Endothelial cell of umbilical vein (primary cell): ENCODE results near the gene PIK3R6. TPM values are rescaled to one million over a fixed set of nuclear protein-coding genes. Genes with fewer than 3 reads are reported as not detected.

ENCODE experiments used
- BruUV-seq: library from RNA; stranded (reverse); fragments of 400-500 nt; replicated peaks from 2 replicates; lab custom pipeline; 2021; lab: Mats Ljungman, UMichigan
- CTCF ChIA-PET: fragments of 300-600, 350-600 bp; sonication (Branson Sonifier 250); formaldehyde crosslinking; loops from one replicate; lab custom pipeline; 2021; ENCODE audit warnings: antibody characterized with exemption, inconsistent platforms; lab: Charles Lee
- POLR2A ChIA-PET: fragments of 300-600, 350-600 bp; sonication (Branson Sonifier 250); formaldehyde crosslinking; loops from one replicate; lab custom pipeline; 2021; ENCODE audit warnings: antibody characterized with exemption, inconsistent platforms; lab: Charles Lee
- DNase-seq: peaks from one replicate; pipeline ENCODE4 v3.0.0-alpha.2; 2011; ENCODE audit warnings: low read depth, low spot score
- FAIRE-seq: peaks from 2 replicates; lab custom pipeline; 2011; peaks lifted over from hg19 to GRCh38; lab: Jason Lieb, UNC
- H2AFZ ChIP-seq: 2 replicates; pipeline ENCODE4 v1.6.0; 2012; ENCODE audit warnings: low read depth, low read length, control low read depth, inconsistent platforms
- H3K27ac ChIP-seq: 2 replicates; pipeline ENCODE4 v1.5.1; 2011; ENCODE audit warnings: low read depth, mild to moderate bottlenecking, control low read depth, low read length, moderate library complexity; ENCODE audit not compliant: insufficient read depth
- H3K27me3 ChIP-seq, 2 experiments: 2 replicates each; pipeline versions ENCODE4 v1.6.0 to v1.6.1; 2011; ENCODE audit warnings: low read length in 2 of 2, mixed read lengths in 1 of 2; ENCODE audit not compliant: control insufficient read depth in 2 of 2, insufficient read depth in 2 of 2
- H3K36me3 ChIP-seq, 2 experiments: 2 replicates in 1 of 2; 3 replicates in 1 of 2; pipeline ENCODE4 v1.5.1; 2011; ENCODE audit warnings: low read length in 2 of 2, mild to moderate bottlenecking in 1 of 2, moderate library complexity in 1 of 2; ENCODE audit not compliant: control insufficient read depth in 2 of 2, insufficient read depth in 2 of 2; ENCODE audit errors: extremely low read depth in 1 of 2
- H3K4me1 ChIP-seq: 3 replicates; pipeline ENCODE4 v1.5.1; 2011; ENCODE audit warnings: mild to moderate bottlenecking, low read length; ENCODE audit not compliant: control insufficient read depth, insufficient read depth; ENCODE audit errors: extremely low read depth
- H3K4me2 ChIP-seq: 2 replicates; pipeline ENCODE4 v1.6.1; 2011; ENCODE audit warnings: low read length, control low read depth, mixed read lengths; ENCODE audit not compliant: insufficient read depth
- H3K4me3 ChIP-seq, 3 experiments: fragments of 200-600 bp in 1 of 3; sonication (generic), shearing (Covaris generic) in 1 of 3; replicated peaks in 1 of 3; 2 replicates each; pipeline ENCODE4 v1.5.1; 2011 to 2016; ENCODE audit warnings: control low read depth in 3 of 3, low read length in 3 of 3, mild to moderate bottlenecking in 2 of 3, inconsistent platforms in 1 of 3, low read depth in 1 of 3, moderate library complexity in 1 of 3; ENCODE audit not compliant: insufficient read depth in 1 of 3
- H3K79me2 ChIP-seq: 2 replicates; pipeline ENCODE4 v1.6.0; 2012; ENCODE audit warnings: low read length, inconsistent platforms; ENCODE audit not compliant: control insufficient read depth, insufficient read depth
- H3K9ac ChIP-seq: replicated peaks from 2 replicates; pipeline ENCODE3; 2011; ENCODE audit warnings: low read length, control low read depth; ENCODE audit not compliant: insufficient read depth; ENCODE audit errors: extremely low read depth
- H3K9me1 ChIP-seq: replicated peaks from 3 replicates; pipeline ENCODE4 v1.6.0; 2011; ENCODE audit warnings: mild to moderate bottlenecking, low read length; ENCODE audit not compliant: control insufficient read depth, insufficient read depth; ENCODE audit errors: extremely low read depth
- H3K9me3 ChIP-seq: replicated peaks from 2 replicates; pipeline ENCODE4 v1.5.1; 2012; ENCODE audit warnings: low read length, inconsistent platforms; ENCODE audit not compliant: control insufficient read depth, insufficient read depth
- H4K20me1 ChIP-seq: replicated peaks from 2 replicates; pipeline ENCODE3; 2011; ENCODE audit warnings: mild to moderate bottlenecking, low read length; ENCODE audit not compliant: control insufficient read depth, insufficient read depth; ENCODE audit errors: extremely low read depth
- CTCF ChIP-seq, 2 donors: IDR thresholded peaks; 1 replicate in 1 of 2; 2 replicates in 1 of 2; pipeline ENCODE4 v1.5.1; 2011; ENCODE audit warnings: low read length in 2 of 2, mild to moderate bottlenecking in 2 of 2, moderate library complexity in 2 of 2, control low read depth in 1 of 2, inconsistent platforms in 1 of 2, low read depth in 1 of 2; ENCODE audit not compliant: insufficient read depth in 1 of 2; ENCODE audit errors: extremely low read depth in 1 of 2
- EZH2 ChIP-seq: IDR thresholded peaks from 2 replicates; pipeline ENCODE4 v1.6.1; 2012; ENCODE audit warnings: borderline replicate concordance, low read depth, mild to moderate bottlenecking, moderate library complexity, low read length, inconsistent platforms; ENCODE audit not compliant: severe bottlenecking
- FOS ChIP-seq: IDR thresholded peaks from 2 replicates; pipeline ENCODE4 v1.6.1; 2011; ENCODE audit warnings: mild to moderate bottlenecking, low read length, moderate library complexity, borderline replicate concordance; ENCODE audit not compliant: insufficient read depth
- GATA2 ChIP-seq: IDR thresholded peaks from 2 replicates; pipeline ENCODE4 v1.7.0; 2011; ENCODE audit warnings: low read depth, mild to moderate bottlenecking, moderate library complexity, mixed read lengths, low read length; ENCODE audit not compliant: insufficient read length, insufficient read depth
- JUN ChIP-seq: IDR thresholded peaks from 2 replicates; pipeline ENCODE4 v1.6.1; 2011; ENCODE audit warnings: borderline replicate concordance, low read depth; ENCODE audit not compliant: insufficient read length, insufficient read depth
- MAX ChIP-seq: IDR thresholded peaks from 2 replicates; pipeline ENCODE4 v1.6.1; 2011; ENCODE audit not compliant: insufficient read depth, insufficient read length
- MYC ChIP-seq: IDR thresholded peaks from one replicate; pipeline ENCODE4 v1.6.1; 2011; ENCODE audit warnings: mild to moderate bottlenecking, low read depth, low read length
- POLR2A ChIP-seq: IDR thresholded peaks from 2 replicates; pipeline ENCODE4 v1.6.1; 2012; ENCODE audit warnings: low read depth, mild to moderate bottlenecking, control low read depth, low read length
- POLR2AphosphoS5 ChIP-seq: IDR thresholded peaks from 2 replicates; pipeline ENCODE4 v1.6.1; 2012; ENCODE audit warnings: low read depth, mild to moderate bottlenecking, control low read depth, low read length, moderate library complexity; ENCODE audit not compliant: insufficient read depth
- dilution Hi-C: fragments of 300-500 bp; cut with MboI; formaldehyde crosslinking; loops from one replicate; pipeline ENCODE4 v1.15.0; 2019; ENCODE audit warnings: low sequenced_read_pairs; ENCODE audit not compliant: extremely low pct_ligation_motif_present
- intact Hi-C: fragments of 100-400 bp; cut with micrococcal nuclease; formaldehyde crosslinking; loops from one replicate; pipeline ENCODE4 v1.10.0; 2022
- polyA plus RNA-seq, 4 experiments: library from polyadenylated mRNA; depleted of rRNA in 3 of 4; stranded (reverse) in 3 of 4; unstranded in 1 of 4; fragments of >200 nt; gene quantifications; 2 replicates each; pipeline versions ENCODE4 v1.2.1 to v1.2.3, GENCODE V29; 2011 to 2012; ENCODE audit warnings: missing spikeins in 1 of 4
- total RNA-seq: library from RNA; stranded (reverse); gene quantifications from 2 replicates; pipeline ENCODE4 v1.2.3, GENCODE V29; 2021

Gene PIK3R6
- total and polyA plus RNA-seq, 2 donors (not counting 3 experiments of a cell fraction or from before 2014, with no cell fraction given): not detected

DNA sequence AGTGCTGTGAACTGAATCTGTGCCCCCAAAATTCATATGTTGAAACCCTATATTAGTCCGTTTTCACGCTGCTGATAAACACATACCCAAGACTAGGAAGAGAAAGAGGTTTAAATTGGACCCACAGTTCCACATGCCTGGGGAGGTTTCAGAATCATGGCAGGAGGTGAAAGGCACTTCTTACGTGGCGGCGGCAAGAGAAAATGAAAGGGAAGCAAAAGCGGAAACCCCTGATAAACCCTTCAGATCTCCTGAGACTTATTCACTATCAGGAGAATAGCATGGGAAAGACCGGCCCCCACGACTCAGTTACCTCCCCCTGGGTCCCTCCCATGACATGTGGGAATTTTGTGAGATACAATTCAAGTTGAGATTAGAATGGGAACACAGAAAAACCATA, 105.5 kb downstream of the PIK3R6 start:
- no peaks in the 10 kb centered on the region for H3K79me2 ChIP-seq

More for the DNA sequence above, 105.5 kb downstream of the PIK3R6 start:
- H3K27me3 ChIP-seq: peaks cover 2 to 4% of the 10 kb centered on the region in 2 experiments
- no TSS peak for BruUV-seq
- FAIRE-seq (no peak), DNase-seq (no peak)
- H3K4me1 ChIP-seq: no peaks in the 10 kb centered on the region
- H3K9me1 ChIP-seq: no peaks in the 10 kb centered on the region
- no peak overlapping the region for H3K4me2 ChIP-seq
- H4K20me1 ChIP-seq: no peaks in the 10 kb centered on the region
- no peak overlapping the region for H2AFZ ChIP-seq
- H3K4me3 ChIP-seq: no peak overlapping the region
- no peak overlapping the region for H3K9ac ChIP-seq
- ChIA-PET POLR2A (no interaction called here), CTCF (no interaction called here)
- intact Hi-C loops: no loop called here
- H3K9me3 ChIP-seq: no peaks in the 10 kb centered on the region
- no peak overlapping the region for H3K27ac ChIP-seq
- H3K36me3 ChIP-seq: no peaks in the 10 kb centered on the region
- dilution Hi-C loops: no loop called here
- TF ChIP-seq EZH2 (no peak), JUN (no peak), MYC (no peak), MAX (no peak), GATA2 (no peak), FOS (no peak), POLR2A (no peak), POLR2AphosphoS5 (no peak), CTCF (IDR thresholded peaks at IDR 0.05; ENCODE audit: extremely low read depth in 1 of 2, insufficient read depth in 1 of 2, low read depth in 1 of 2, low read length in 2 of 2) (no peak)
